DND-41 (cell line): ENCODE measurements around the gene SNTG2.

Experiments
- ATAC-seq: fragments of 200-7000 bp; cut with Tn5 transposase; 3 replicates; pipeline ENCODE4 v1.9.1; 2021; ENCODE audit warnings: low read depth; ENCODE audit not compliant: insufficient read depth
- DNase-seq: peaks from one replicate; pipeline ENCODE4 v3.0.0-alpha.2; 2020
- H2AFZ ChIP-seq: 2 replicates; pipeline ENCODE4 v1.6.0; 2012; ENCODE audit warnings: low read depth, low read length
- H3K27ac ChIP-seq: 2 replicates; pipeline ENCODE4 v1.5.1; 2012; ENCODE audit warnings: low read length, inconsistent platforms
- H3K27me3 ChIP-seq: fragments of 200-600 bp; sonication (generic); 2 replicates; pipeline ENCODE4 v1.6.0; 2012; ENCODE audit warnings: low read length, mild to moderate bottlenecking, inconsistent platforms; ENCODE audit not compliant: insufficient read depth, poor library complexity
- H3K36me3 ChIP-seq: 2 replicates; pipeline ENCODE4 v1.5.1; 2012; ENCODE audit warnings: low read length, inconsistent platforms; ENCODE audit not compliant: insufficient read depth
- H3K4me1 ChIP-seq: 2 replicates; pipeline ENCODE4 v1.5.1; 2012; ENCODE audit warnings: mild to moderate bottlenecking, low read length; ENCODE audit not compliant: insufficient read depth
- H3K4me2 ChIP-seq: 2 replicates; pipeline ENCODE4 v1.6.0; 2012; ENCODE audit warnings: mild to moderate bottlenecking, moderate library complexity, low read length, inconsistent platforms; ENCODE audit not compliant: insufficient read depth
- H3K4me3 ChIP-seq, 2 experiments: fragments of 200-600 bp in 1 of 2; shearing (Covaris generic) in 1 of 2; 2 replicates each; pipeline ENCODE4 v1.5.1; 2012 to 2016; ENCODE audit warnings: inconsistent platforms in 2 of 2, low read length in 2 of 2, mild to moderate bottlenecking in 2 of 2, low read depth in 1 of 2, moderate library complexity in 1 of 2
- H3K79me2 ChIP-seq: 2 replicates; pipeline ENCODE4 v1.6.0; 2012; ENCODE audit warnings: low read length, inconsistent platforms; ENCODE audit not compliant: insufficient read depth
- H3K9ac ChIP-seq: 2 replicates; pipeline ENCODE4 v1.6.0; 2012; ENCODE audit warnings: low read depth, mild to moderate bottlenecking, inconsistent platforms, low read length, moderate library complexity
- H3K9me3 ChIP-seq: 2 replicates; pipeline ENCODE4 v1.5.1; 2012; ENCODE audit warnings: low read length, moderate library complexity, mild to moderate bottlenecking, inconsistent platforms; ENCODE audit not compliant: insufficient read depth, severe bottlenecking
- H4K20me1 ChIP-seq: 2 replicates; pipeline ENCODE4 v1.6.0; 2012; ENCODE audit warnings: low read length; ENCODE audit not compliant: insufficient read depth
- EZH2 ChIP-seq: IDR thresholded peaks from 3 replicates; pipeline ENCODE4 v1.6.1; 2012; ENCODE audit warnings: borderline replicate concordance, low read depth, mild to moderate bottlenecking, moderate library complexity, low read length, inconsistent platforms; ENCODE audit not compliant: severe bottlenecking
- TF ChIP-seq, protein P1 (sequence below): IDR thresholded peaks from 2 replicates; pipeline ENCODE4 v1.5.1; 2012; ENCODE audit warnings: borderline replicate concordance, low read length, moderate library complexity, mild to moderate bottlenecking; ENCODE audit not compliant: poor library complexity, severe bottlenecking; ENCODE audit errors: extremely low read depth

SNTG2 gene

DNA sequence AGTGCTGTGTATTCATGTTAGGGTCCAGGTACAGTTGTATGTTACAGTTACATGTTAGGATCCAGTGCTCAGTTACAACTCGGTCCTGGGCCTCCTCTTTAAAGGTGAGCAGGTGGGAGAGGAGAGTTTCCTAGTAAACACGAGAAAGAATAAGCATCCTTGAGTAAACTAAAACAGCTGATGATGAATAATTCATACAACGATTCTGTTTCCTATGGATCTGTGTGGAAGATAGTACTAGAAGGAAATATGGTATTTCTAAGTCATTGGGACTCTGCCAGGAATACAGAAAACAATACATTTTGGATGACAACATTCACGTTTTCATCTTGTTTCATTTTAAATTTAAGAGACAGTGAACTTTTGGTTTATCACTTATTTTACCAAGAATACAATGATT, 29.5 kb downstream of the SNTG2 start:
- H3K4me3 ChIP-seq = no peak overlapping the region
- peaks cover 7% of the 10 kb centered on the region; the same call in 1 of the 2 replicates for H4K20me1 ChIP-seq
- no peak overlapping the region for H3K9ac ChIP-seq
- peaks cover 35% of the 10 kb centered on the region for H3K79me2 ChIP-seq
- no peak overlapping the region for H2AFZ ChIP-seq
- H3K36me3 ChIP-seq = peaks cover 13% of the 10 kb centered on the region
- no peak for ATAC-seq
- H3K27me3 ChIP-seq = no peaks in the 10 kb centered on the region
- TF ChIP-seq, protein P1, sequence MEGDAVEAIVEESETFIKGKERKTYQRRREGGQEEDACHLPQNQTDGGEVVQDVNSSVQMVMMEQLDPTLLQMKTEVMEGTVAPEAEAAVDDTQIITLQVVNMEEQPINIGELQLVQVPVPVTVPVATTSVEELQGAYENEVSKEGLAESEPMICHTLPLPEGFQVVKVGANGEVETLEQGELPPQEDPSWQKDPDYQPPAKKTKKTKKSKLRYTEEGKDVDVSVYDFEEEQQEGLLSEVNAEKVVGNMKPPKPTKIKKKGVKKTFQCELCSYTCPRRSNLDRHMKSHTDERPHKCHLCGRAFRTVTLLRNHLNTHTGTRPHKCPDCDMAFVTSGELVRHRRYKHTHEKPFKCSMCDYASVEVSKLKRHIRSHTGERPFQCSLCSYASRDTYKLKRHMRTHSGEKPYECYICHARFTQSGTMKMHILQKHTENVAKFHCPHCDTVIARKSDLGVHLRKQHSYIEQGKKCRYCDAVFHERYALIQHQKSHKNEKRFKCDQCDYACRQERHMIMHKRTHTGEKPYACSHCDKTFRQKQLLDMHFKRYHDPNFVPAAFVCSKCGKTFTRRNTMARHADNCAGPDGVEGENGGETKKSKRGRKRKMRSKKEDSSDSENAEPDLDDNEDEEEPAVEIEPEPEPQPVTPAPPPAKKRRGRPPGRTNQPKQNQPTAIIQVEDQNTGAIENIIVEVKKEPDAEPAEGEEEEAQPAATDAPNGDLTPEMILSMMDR = no peak
- no peak for TF ChIP-seq EZH2
- peaks cover 11% of the 10 kb centered on the region for H3K4me1 ChIP-seq
- no peaks in the 10 kb centered on the region for H3K9me3 ChIP-seq
- no peak overlapping the region for H3K27ac ChIP-seq
- DNase-seq = no peak
- H3K4me2 ChIP-seq = no peak overlapping the region

DNA sequence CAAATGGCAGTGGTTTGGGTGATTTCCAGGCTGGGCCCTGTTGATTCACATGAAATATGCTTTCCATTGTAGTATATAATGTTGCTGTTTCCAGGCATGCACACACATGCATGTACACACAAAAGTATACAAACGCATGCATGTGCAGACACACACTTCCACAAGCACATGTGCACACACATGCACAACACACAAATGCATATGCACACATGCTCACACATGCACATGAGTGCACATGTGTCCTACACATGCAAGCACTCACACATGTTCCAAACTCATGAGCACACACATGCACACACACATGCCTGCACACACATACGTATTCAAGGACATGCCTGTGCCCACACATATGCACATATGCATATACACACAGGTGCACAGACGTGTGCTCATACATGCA, 30.6 kb downstream of the SNTG2 start:
- no peak for TF ChIP-seq EZH2
- TF ChIP-seq, protein P1 = no peak
- H3K79me2 ChIP-seq = peaks cover 25% of the 10 kb centered on the region
- H3K4me3 ChIP-seq = no peak overlapping the region
- H3K4me2 ChIP-seq = no peak overlapping the region
- no peak overlapping the region for H2AFZ ChIP-seq
- H4K20me1 ChIP-seq = peaks cover 9% of the 10 kb centered on the region; the same call in 1 of the 2 replicates
- peaks cover 13% of the 10 kb centered on the region for H3K36me3 ChIP-seq
- no peak overlapping the region for H3K9ac ChIP-seq
- no peak for DNase-seq
- ATAC-seq = no peak
- H3K9me3 ChIP-seq = no peaks in the 10 kb centered on the region
- no peak overlapping the region for H3K27ac ChIP-seq
- H3K4me1 ChIP-seq = peaks cover 9% of the 10 kb centered on the region
- H3K27me3 ChIP-seq = no peaks in the 10 kb centered on the region

DNA sequence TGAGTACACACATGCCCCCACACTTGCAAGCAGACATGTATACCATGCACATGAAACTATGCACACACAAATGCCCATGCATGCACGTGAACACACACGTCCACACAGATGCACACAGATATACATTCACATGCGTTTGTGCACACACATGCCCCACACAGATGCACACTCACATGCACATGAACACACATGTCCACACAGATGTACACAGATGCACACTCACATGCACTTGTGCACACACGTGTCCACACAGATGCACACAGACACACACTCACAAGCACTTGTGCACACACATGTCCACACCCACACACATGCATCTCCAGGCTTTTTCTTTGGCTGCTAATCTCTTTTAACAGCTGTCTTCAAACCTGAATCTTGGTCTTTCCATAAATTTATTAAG, 31.1 kb downstream of the SNTG2 start:
- Histone ChIP-seq H3K27ac (no peak overlapping the region), H3K4me2 (no peak overlapping the region), H3K9ac (no peak overlapping the region), H3K36me3 (peaks cover 13% of the 10 kb centered on the region), H2AFZ (no peak overlapping the region), H3K27me3 (no peaks in the 10 kb centered on the region), H3K4me1 (peaks cover 9% of the 10 kb centered on the region), H4K20me1 (peaks cover 10% of the 10 kb centered on the region; the same call in 1 of the 2 replicates), H3K4me3 (no peak overlapping the region), H3K9me3 (no peaks in the 10 kb centered on the region), H3K79me2 (peaks cover 20% of the 10 kb centered on the region)
- TF ChIP-seq, protein P1 = no peak
- no peak for TF ChIP-seq EZH2
- no peak for ATAC-seq
- DNase-seq = no peak

DNA sequence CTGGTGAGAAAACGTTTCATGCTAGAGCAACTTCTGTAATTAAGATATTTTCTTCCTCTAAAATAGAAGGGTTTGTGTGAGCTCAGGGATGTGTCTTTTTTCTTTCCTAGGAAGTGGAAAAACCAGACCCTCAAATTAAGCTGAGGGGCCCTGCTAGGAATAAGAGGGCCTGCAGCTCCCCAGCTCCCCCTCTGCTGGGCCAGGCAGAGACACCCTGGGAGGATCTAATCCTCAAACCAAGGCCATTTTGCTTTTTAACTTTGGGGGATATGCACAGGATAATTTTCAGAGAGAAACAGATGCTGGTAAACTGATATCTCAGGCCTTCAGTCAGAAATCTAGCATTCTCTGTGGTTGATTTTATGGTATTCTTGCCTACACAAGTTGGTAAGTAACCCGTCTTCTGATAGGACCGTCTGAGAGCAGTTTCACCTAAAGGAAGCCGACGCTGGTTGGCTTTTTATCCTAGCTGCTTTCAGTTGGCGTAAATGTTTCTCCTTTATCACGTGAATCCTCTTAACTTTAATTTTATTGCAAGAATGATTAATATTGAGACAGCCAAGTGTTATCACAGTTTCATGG, 34.8 kb downstream of the SNTG2 start:
- Histone ChIP-seq H3K27me3 (no peaks in the 10 kb centered on the region), H3K79me2 (peaks cover 12% of the 10 kb centered on the region; the same call in 1 of the 2 replicates), H3K9ac (no peak overlapping the region), H3K9me3 (no peaks in the 10 kb centered on the region), H4K20me1 (peaks cover 14% of the 10 kb centered on the region), H3K4me2 (no peak overlapping the region), H3K4me1 (no peaks in the 10 kb centered on the region), H3K36me3 (peaks cover 10% of the 10 kb centered on the region), H3K27ac (no peak overlapping the region), H2AFZ (no peak overlapping the region), H3K4me3 (no peak overlapping the region)
- ATAC-seq (no peak), DNase-seq (no peak)
- no peak for TF ChIP-seq EZH2
- TF ChIP-seq, protein P1 = no peak
